Vagina (tissue), 2 donors: ENCODE results near the gene C1QTNF2.

ENCODE experiments used
- POLR2A ChIP-seq, 2 donors: fragments of 450-650 bp; IDR thresholded peaks; one replicate each; pipeline ENCODE4 v1.6.1; 2017; ENCODE audit warnings: antibody characterized with exemption in 2 of 2, mild to moderate bottlenecking in 2 of 2, moderate library complexity in 2 of 2
- TF ChIP-seq, protein P1 (sequence below), 3 experiments: fragments of 450-650 bp in 2 of 3; fragments of 200-600 bp in 1 of 3; sonication (generic) in 1 of 3; IDR thresholded peaks; one replicate each; pipeline ENCODE4 v1.5.1; 2017 to 2019; ENCODE audit warnings: antibody characterized with exemption in 3 of 3, mild to moderate bottlenecking in 2 of 3, moderate library complexity in 2 of 3

DNA sequence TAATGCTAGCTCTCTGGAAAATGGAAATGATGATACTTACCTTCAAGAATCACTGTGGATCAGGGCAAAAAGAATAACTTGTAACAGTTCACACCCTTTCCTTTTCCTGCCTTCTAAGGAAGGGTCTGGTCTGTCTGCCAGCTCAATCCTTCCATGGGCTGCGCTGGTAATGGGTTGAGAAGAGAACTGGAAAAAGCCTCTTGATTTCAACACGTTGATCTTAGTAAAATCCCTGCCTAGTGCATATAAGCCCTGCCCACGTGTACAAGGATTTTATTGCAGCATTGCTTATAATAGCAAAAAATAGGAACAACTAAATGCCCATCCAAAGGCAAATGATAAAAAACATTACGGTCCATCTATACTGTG lies 20.5 kb downstream of the C1QTNF2 start:
- TF ChIP-seq, protein P1, sequence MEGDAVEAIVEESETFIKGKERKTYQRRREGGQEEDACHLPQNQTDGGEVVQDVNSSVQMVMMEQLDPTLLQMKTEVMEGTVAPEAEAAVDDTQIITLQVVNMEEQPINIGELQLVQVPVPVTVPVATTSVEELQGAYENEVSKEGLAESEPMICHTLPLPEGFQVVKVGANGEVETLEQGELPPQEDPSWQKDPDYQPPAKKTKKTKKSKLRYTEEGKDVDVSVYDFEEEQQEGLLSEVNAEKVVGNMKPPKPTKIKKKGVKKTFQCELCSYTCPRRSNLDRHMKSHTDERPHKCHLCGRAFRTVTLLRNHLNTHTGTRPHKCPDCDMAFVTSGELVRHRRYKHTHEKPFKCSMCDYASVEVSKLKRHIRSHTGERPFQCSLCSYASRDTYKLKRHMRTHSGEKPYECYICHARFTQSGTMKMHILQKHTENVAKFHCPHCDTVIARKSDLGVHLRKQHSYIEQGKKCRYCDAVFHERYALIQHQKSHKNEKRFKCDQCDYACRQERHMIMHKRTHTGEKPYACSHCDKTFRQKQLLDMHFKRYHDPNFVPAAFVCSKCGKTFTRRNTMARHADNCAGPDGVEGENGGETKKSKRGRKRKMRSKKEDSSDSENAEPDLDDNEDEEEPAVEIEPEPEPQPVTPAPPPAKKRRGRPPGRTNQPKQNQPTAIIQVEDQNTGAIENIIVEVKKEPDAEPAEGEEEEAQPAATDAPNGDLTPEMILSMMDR (IDR thresholded peaks at IDR 0.05) = no peak
- no peak for TF ChIP-seq POLR2A (IDR thresholded peaks at IDR 0.05)
